A673 (cell line): ENCODE results near the gene DHX57.

ENCODE experiments used
- EZH2 ChIP-seq: fragments of 200-600 bp; sonication (generic); IDR thresholded peaks from 2 replicates; pipeline ENCODE4 v1.6.1; 2017; ENCODE audit warnings: borderline replicate concordance, low read depth, mild to moderate bottlenecking, mixed read lengths, antibody characterized with exemption, low read length; ENCODE audit not compliant: poor library complexity, severe bottlenecking
- TF ChIP-seq, protein P1 (sequence below): fragments of 300-800, 200-600 bp; sonication (generic); conservative IDR thresholded peaks from 2 replicates; pipeline ENCODE4 v1.5.1; 2017; ENCODE audit warnings: low read depth, mild to moderate bottlenecking, antibody characterized with exemption, low read length, moderate library complexity, mixed read lengths

GRCh38 chr2:38825956-38826355, 49.8 kb downstream of the DHX57 start:
- TF ChIP-seq, protein P1, sequence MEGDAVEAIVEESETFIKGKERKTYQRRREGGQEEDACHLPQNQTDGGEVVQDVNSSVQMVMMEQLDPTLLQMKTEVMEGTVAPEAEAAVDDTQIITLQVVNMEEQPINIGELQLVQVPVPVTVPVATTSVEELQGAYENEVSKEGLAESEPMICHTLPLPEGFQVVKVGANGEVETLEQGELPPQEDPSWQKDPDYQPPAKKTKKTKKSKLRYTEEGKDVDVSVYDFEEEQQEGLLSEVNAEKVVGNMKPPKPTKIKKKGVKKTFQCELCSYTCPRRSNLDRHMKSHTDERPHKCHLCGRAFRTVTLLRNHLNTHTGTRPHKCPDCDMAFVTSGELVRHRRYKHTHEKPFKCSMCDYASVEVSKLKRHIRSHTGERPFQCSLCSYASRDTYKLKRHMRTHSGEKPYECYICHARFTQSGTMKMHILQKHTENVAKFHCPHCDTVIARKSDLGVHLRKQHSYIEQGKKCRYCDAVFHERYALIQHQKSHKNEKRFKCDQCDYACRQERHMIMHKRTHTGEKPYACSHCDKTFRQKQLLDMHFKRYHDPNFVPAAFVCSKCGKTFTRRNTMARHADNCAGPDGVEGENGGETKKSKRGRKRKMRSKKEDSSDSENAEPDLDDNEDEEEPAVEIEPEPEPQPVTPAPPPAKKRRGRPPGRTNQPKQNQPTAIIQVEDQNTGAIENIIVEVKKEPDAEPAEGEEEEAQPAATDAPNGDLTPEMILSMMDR: no peak
- TF ChIP-seq EZH2: no peak
